Measurements from ENCODE around the gene RBM6.

RBM6 gene

DNA sequence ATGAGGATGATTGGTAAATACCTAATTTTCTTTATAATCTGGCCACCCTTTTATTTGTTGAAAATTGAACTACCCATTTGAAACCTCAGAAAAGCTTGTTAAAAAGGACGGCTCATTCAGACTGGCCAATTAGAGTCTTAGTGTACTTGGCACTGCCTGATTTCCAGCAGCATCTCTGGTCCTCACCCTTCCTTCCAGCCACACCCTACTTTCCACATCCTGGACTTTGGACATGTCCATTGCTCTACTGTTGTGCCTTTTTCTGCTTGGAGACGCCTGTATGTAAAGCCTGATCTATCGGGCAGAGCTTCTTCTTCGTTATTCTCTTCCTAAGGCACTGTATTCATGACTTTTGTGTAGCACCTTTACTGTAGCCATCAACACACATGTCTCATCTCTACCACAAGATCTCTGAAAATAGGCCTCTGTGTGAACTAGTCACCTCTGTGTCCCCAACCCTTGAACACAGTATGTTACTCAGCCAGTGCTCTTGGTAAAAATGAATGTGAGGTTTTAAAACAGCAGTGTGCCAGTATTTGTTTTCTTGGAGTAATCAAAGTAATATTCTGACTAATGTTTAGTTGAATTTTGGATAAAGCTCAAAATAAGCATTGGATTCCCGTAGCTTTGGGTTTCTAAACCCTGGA, 155.5 kb downstream of the RBM6 start:
- no peak for DNase-seq

DNA sequence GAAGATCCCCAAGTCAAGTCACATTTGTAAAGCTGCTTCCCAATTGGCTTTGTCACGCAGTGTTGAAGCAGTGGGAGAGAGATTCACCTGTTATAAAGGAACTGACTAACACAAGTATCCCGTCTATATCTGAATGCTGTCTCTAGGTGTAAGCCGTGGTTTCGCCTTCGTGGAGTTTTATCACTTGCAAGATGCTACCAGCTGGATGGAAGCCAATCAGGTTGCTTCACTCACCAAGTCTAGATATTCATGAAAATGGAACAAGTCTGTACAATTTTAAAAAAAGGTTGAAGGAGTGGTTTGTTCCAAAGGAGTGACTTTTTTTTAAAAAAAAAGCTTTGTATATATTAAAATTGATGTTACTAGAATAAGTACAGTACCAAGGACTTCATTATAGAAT, 160.4 kb downstream of the RBM6 start:
- no peak for DNase-seq

DNA sequence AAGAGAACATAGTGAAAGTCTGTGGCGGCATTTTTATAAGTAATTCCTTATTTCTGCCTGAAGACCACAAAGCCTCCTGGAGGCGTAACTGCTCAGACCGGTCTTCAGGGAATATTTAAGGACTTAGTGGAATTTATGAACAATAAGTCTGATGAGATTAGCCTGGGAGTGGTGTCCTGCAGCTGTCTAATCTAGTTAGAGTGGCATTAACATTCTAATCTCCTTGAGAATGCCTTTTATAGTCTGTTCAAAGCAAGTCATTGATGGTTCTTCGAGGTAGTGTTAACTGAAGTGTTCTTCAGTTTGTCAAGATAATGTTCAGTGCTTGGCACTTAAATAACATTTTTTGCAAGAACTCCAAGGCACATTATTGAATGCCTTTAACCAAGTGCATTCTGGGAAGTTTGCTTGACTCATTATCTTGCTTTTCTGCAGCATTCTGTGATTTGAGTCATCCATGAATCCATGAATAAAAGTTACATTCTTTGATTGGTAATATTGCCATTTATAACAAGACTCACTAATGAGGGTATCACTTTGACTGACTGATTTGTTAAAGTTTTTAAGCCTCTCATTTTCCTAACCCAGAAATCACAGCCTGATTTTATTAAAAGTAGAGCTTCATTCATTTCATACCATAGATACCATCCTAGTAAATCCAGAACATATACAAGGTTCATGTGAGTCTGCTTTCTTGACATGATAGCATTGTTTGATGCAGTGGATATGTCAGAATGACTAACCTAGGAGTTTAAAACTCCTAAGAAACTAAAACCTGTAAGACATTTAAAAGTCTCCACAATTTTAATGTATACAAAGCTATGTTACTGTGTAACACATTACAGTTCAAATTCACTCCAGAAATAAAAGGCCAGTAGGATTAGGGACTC, 161.3 kb downstream of the RBM6 start:
- DNase-seq = no peak

DNA sequence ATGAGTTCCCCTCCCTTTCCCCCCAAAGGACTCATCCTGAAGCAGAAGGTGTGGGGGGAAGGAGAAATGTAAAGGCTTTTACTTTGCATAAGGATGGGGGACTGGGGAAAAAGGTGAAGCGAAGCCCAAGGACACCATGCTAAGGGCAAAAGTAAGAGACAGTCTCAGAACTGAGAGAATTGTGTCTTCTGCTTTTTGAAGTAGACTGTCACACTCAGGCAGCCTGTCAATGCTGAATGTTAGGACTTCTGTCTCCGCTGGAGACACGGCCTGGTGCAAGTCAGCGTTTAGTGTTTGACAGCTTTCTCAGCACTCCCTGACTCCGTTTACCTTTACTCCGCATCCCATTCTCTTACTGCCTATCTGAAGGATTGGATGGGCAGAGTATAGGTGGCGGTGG, 162.6 kb downstream of the RBM6 start:
- DNase-seq = no peak

DNA sequence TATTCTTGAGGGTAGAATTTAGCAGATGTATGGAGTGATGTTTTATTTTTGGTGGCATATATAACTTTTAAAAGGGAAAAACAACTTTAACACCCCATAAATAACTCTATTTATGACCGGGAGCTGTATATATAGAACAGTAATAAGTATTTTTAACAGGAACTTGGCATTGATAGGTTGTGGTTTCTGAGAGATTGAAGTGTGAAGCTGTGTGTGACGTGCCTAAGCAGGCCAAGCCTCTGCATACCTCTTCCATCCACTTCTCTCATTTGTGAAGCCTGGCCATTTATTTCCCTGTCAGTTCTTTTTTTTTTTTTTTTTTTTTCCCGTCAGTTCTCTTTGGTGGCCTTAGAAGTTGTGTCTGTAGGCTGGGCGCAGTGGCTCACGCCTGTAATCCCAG, 171.8 kb downstream of the RBM6 start:
- DNase-seq = no peak

DNA sequence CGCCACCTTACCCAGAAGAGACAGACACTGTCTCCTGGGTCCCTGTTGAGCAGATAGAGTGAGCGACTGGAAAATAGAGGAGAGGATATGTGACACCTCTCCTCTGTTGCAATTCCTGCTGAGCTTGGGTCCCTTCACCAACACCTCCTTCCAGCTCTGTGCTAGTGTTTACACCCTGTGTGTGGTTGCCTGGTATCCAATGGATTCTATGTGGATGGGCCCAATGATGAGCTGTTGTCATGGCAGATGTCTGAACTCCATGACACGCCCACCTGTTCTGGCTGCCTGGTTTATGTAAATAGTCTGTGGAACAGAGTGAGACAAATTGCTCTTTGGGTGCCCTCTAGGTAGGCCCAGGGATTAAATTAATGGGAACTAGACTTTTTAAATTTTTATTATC, 172.5 kb downstream of the RBM6 start:
- no peak for DNase-seq

DNA sequence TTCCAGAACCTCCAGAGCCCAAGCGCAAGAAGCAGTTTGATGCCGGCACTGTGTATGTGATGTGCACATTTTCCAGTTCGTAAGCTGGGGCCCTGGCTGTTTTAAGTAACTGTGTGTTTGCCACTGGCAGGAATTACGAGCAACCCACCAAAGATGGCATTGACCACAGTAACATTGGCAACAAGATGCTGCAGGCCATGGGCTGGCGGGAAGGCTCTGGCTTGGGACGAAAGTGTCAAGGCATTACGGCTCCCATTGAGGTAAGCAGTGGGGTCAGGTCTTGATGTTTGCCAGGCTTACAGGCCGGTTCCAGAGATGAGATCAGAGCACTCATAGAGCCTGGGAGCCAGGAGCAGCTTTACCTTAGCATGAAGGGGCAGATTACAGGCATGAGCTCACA, 177.2 kb downstream of the RBM6 start:
- DNase-seq = no peak

DNA sequence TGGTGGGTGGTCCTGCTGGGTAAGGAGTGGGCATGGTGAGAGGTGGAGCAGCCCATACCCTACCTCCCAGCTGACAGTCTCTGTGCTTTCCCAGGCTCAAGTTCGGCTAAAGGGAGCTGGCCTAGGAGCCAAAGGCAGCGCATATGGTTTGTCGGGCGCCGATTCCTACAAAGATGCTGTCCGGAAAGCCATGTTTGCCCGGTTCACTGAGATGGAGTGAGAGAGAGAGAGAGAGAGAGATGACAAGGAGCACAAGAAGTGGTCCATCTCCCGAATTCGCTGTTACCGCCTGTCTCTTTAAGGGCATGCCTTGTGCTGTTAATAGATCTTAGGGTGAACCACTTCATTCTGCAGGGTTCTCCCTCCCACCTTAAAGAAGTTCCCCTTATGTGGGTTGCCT, 178.3 kb downstream of the RBM6 start:
- DNase-seq = no peak

DNA sequence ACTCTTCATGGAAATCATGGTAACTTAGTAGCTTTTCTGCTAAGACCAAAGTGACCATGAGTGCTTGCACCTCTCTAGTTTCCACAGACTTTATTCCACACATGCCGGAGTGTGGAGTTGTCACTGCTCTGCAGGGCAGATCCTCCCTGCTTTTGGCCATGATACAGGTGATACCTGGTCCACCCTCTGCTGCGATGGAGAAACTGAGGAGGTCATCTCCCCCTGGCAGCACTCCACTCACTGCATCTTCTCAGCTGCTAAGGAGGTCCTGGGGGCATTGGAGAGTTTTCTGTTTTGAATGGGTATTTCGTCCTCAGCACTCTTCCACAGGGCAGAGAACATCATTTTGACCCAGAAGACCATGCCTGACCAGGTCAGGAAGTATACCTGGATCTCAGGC, 179.8 kb downstream of the RBM6 start:
- DNase-seq = no peak

DNA sequence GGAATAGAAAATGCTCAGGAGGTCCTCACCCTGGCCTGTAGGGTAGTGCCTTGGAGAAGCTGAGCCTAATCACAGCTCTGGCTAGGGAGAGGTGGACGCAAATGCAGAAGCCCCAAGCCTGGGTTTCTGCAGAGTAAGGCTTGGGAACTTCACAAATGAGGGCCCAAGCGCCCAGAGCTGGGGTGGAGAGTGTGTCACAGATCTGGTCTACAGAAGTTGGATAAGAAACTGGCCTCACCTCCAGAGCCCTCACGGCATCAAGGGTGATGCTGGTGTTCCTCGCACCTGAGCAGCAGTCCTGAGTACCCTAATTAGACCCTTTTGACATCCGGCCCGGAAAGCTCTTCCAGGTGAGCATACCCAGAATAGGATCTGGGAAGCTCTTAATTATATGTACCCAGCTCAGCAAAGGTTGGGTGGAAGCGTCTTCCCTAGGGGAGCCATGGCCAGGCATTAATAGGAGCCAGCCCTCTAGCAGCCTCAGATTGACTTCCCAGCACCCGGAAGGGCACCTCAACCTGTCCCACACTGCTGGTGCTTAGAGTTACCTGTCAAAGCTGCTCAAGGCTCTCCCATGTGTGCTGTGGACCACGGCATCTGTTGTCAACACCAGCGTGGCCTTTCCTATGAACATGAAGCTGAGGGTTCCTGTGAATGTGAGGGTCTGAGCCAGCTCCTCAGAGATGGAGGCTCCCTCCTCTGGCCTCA, 180.6 kb downstream of the RBM6 start:
- no peak for DNase-seq

DNA sequence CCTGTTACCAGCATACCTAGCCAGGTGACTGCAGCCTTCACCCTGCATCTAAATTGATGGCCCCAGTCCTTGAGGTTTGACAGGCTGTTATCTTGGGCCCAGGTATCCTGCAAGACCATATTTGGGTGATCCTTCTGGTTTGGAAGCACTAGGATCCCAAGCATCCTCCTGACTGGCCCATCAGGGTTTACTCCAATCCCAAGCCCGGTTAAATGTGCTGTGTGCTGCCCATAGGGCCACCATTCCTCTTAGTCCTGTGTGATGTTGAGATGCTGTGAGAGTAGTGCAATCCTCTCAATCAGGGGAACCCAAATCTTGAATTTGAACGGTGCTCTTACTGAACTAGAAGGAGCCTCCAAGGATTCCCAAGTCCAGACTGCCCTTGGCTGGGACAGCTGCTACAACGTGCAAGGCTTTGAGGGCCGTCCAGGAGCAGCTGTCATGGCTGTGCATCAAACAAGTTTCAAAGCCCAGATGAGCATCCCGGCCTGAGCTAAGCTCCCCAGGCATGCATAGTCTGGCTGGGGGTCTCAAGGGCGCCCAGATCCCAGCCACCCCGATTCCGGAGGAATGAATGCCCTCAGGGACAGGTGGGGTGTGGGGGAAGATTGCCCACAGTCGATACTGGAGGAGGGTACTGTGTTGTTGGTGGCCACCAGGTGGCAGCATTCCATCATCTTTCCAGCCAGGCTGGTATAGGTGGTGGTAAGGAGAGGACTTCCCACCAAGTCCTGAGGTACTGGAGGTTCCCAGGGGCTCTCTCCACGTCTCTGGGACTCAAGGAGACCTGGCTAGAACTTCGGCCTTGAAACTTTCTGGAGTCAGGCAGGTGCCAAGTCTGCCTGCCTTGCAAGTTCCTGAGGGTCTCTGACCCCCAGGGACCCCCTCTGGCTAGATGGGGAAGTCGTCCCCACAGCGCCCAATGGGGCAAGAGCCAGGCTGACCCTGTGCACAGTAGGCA, 181.4 kb downstream of the RBM6 start:
- peak; percentile 46 for DNase-seq

DNA sequence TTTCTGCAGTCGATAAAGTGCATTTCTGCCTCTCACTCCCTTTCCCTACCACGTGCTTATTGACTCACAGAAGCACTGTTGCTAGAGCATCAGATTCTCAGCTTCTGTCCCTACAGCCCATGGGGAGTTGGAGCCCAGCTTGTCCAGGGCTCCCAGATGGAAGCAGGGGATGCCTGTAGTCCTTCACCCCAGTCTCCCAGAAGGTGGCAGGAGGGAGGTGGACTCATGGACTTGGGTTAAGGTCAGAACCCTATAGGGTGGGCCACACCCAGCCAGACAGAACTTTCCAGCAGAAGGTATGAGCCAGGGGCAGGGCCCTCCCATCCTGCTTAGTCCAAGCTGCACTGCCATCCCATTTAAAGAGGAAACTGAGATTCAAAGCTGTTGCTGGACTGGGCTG, 182.1 kb downstream of the RBM6 start:
- no peak for DNase-seq

DNA sequence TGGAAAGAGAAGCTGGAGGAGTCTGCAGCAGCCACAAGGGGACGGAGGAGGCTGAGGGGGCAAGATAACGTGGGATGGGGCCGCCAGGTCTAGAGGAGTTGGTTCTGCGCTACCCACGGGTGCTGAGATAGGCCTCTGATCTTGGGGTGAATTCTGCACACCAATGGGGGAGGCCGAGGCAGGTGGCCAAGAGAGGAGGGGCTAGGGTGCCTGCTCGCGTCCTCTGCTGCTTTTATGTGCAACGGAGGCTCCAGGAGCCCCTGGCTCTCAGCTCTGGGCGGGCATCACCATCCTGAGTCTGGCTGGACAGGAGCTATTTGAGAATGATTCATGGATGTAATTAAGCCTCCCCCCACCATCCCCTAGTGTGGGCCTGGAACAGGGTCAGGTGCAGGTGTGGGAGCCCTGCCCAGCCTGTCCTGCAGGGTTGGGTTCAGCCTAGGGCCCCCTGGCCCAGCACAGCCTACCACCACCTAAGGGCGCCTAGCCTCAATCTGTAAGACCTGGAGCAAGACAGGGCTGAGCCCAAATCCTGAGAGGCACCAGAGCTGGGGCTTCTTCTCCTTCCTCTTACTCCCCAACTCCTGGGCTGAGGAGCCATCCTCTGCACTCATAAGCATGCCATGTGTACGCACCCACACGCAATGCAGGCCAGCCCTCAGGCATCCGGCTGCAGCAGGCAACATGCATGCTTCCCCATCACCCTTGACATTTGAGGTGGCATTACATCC, 182.9 kb downstream of the RBM6 start:
- no peak for DNase-seq

DNA sequence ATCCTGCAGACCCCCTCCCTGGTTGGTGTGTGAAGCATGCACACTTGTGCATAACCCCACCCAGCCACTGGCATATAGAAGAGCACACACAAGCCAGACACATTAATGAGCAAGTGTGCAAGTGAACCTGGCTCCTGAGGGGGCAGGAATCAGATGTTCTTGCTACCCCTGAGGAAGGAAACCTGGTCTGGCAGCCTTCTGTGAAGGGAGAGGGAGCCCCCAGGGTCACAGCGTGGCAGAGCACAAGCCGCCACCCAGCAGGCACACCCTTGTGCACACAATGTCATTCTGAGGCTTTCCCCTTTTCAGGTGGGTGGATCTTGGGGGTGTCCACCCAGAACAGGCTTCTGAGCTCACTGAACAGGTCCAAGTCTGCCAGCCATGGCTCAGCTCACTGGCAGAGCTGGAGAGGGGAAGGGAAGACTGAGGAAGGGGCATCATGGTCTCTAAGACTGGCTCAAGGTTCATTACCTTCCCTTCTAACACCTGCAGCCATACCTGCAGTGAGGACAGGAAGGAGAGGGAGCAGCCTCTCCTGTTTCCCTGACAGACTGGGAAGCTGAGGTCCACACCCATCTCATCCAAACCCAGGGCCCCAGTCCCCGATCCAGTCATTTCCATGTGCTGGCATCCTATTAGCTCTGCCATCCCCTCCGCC, 183.6 kb downstream of the RBM6 start:
- DNase-seq = no peak

DNA sequence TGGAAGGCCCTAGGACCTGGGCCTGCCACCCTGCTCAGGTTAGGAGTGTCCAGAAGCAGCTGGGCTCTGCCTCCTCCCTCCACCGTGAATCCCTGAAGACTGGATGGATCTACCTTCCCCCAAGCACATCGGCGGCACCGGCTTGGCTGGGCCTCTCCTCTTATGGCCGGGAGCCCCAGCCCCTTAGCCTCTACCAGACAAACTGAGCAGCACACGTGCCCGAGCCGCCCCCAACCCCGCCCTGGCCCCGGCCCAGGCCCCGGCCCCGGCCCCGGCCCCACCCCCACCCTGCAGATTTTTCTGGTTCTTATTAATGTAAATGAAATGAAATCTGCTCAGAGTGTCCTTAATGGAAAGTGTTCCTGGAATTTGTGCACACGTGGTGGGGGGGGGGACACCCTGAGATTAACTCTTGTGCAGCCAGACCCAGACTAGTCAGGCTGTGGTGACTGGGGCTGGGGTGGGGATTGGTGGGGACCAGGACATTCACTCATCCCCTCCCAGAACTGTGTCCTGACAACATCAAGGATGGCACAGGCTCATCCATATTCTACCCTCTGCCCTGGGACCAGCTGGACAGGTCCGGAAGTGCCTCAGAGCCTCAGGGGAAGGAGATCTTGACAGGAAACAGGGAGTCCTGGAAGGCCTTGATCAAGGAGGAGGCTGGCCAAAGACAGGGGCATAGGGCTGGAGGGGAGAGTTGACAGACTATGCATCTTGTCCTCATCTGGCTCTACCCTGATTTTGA, 184.3 kb downstream of the RBM6 start:
- DNase-seq = no peak

DNA sequence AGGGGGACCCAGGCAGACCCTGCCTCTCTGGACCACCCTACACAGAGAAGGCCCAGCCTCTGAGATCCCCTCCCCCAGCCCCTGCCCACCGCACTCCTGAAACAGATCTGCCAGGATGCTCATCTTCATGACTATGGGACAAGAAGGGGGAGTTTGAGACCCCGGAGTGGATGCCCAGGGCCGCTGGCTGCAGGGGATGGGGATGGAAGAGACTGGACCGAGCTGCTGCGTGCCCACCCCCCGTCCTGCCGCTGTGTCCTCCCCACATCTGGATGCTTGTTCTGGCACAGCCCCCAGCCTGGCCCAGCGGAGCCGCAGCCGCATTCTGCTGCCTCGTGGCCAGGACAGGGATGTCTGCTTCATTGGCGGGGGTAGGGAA, 184.8 kb downstream of the RBM6 start:
- no peak for DNase-seq

DNA sequence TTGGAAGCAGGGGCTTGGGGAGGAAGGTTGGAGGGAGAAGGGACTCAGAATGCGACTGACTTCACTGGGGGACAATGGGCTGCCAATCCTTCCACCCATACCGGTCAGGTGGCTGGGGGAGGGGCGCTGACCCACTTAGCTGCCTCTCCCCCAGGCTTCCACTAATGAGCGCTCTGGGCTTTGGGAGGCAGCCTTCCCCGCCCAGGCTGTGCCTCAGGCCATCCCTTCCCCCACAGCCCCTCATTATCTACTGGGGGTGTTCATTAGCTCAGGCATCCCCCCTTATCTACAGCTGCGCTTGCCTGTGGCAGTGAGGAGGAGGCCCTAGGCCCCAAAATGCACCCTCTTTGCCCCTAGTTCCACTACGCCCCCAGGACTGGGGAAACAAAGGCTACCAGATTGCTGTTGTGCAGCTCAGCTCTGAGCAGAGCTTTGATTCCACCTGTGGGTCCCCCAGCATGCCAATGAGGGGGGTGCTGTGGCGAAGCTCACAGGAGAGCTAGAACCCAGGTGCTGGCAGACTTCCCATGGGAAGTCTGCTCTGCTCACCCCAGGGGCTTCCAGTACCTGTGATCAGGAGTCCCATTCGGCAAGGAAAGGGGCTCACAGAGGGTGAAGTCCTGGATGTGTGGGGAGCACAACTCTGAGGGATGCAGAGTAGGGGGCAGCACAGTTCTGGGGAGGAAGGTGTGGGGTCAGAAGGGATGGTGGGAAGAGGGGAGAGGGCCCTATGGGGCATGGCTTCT, 185.8 kb downstream of the RBM6 start:
- DNase-seq = no peak

DNA sequence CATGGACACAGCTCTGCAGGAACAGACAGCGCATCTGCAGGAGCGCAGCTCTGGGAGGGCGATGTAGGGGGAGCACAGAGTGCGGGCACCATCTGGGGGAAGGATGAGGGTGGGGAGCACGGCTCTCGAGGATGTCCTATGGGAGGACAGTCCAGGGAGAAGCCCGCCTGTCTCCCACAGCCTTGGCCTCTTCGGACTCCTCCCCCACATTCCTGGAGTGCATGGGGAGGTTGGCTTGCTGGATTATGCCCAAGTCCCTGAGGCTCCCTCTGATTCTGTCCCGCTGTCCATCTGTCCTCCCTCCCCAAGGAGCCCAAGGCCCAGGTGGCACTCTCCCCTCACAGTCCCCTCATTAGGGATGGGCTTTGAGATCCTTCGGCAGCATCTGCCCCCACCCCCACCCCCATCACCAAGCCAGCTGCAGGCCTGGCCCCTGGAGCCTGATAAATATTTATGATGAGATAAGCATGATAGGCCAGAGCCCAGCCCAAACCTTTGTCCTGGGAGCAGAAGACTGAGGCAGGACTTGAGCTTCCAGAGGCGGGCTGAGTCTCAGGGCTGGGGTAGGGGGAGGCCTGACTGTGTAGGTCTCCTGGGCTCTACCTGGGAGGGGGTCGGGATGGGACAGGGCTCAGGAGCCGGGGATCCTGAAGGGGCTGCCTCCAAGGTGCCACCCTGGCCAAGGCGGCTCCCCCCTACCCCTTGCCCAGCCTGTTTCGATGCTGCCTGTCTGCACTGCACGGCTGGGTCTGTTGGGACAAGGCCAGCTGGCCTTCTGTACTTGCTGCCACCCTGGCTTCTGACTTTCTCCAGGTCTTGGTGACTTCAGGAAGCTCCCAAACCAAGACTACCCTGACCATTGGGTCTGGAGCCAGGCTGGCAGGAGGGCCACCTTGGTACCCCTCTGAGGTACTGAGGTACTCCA, 186.6 kb downstream of the RBM6 start:
- no peak for DNase-seq
